Mononuclear cell (primary cell): ENCODE measurements around the gene CD63. TPM values are rescaled to one million over a fixed set of nuclear protein-coding genes. Genes with fewer than 3 reads are reported as not detected.

ENCODE experiments used
- H3K27me3 ChIP-seq: 2 replicates; pipeline ENCODE4 v1.6.0; 2011; ENCODE audit warnings: low read length, control low read depth; ENCODE audit not compliant: insufficient read depth
- H3K4me1 ChIP-seq: 2 replicates; pipeline ENCODE4 v1.5.1; 2011; ENCODE audit warnings: mild to moderate bottlenecking, low read length, control low read depth; ENCODE audit not compliant: insufficient read depth
- H3K4me3 ChIP-seq: 2 replicates; pipeline ENCODE4 v1.5.1; 2011; ENCODE audit warnings: mild to moderate bottlenecking, low read length, moderate library complexity
- H3K9me3 ChIP-seq: 2 replicates; pipeline ENCODE4 v1.5.1; 2011; ENCODE audit warnings: low read depth, mild to moderate bottlenecking, control low read depth, low read length
- total RNA-seq: library from RNA; depleted of rRNA; stranded (reverse); fragments of >200 nt; gene quantifications from one replicate; pipeline ENCODE4 v1.2.3, GENCODE V29; 2012

CD63 gene
- total RNA-seq, 1 donor, result 184 TPM

- H3K27me3 ChIP-seq, result peaks cover 14% of the 10 kb centered on the region
- H3K4me1 ChIP-seq, result peaks cover 29% of the 10 kb centered on the region
- H3K9me3 ChIP-seq, result no peaks in the 10 kb centered on the region
- H3K4me3 ChIP-seq, result no peak overlapping the region
Measured at GRCh38 chr12:55706568-55707218, 22.1 kb downstream of the CD63 start.

GRCh38 chr12:55705782-55706402 is 22.9 kb downstream of the CD63 start:
- peaks cover 29% of the 10 kb centered on the region for H3K4me1 ChIP-seq
- H3K27me3 ChIP-seq, result peaks cover 14% of the 10 kb centered on the region
- no peak overlapping the region for H3K4me3 ChIP-seq
- H3K9me3 ChIP-seq, result no peaks in the 10 kb centered on the region

GRCh38 chr12:55704824-55705718 is 23.7 kb downstream of the CD63 start:
- Histone ChIP-seq H3K4me1 (peaks cover 32% of the 10 kb centered on the region), H3K27me3 (peaks cover 14% of the 10 kb centered on the region), H3K9me3 (no peaks in the 10 kb centered on the region), H3K4me3 (no peak overlapping the region)

- peaks cover 8% of the 10 kb centered on the region for H3K27me3 ChIP-seq
- H3K4me3 ChIP-seq, result no peak overlapping the region
- H3K9me3 ChIP-seq, result no peaks in the 10 kb centered on the region
- peaks cover 27% of the 10 kb centered on the region for H3K4me1 ChIP-seq
Measured at GRCh38 chr12:55703901-55704761, 24.7 kb downstream of the CD63 start.

- H3K4me1 ChIP-seq, result peaks cover 19% of the 10 kb centered on the region
- no peak overlapping the region for H3K4me3 ChIP-seq
- peaks cover 4% of the 10 kb centered on the region for H3K27me3 ChIP-seq
- H3K9me3 ChIP-seq, result no peaks in the 10 kb centered on the region
Measured at GRCh38 chr12:55703288-55703687, 25.5 kb downstream of the CD63 start.

- Histone ChIP-seq H3K4me3 (no peak overlapping the region), H3K27me3 (peaks cover 4% of the 10 kb centered on the region), H3K9me3 (no peaks in the 10 kb centered on the region), H3K4me1 (peaks cover 16% of the 10 kb centered on the region)
Measured at GRCh38 chr12:55702861-55703260, 25.9 kb downstream of the CD63 start.

- Histone ChIP-seq H3K27me3 (no peaks in the 10 kb centered on the region), H3K9me3 (no peaks in the 10 kb centered on the region), H3K4me3 (no peak overlapping the region), H3K4me1 (peaks cover 3% of the 10 kb centered on the region)
Measured at GRCh38 chr12:55700255-55701018, 28.4 kb downstream of the CD63 start.

GRCh38 chr12:55699471-55700055 is 29.2 kb downstream of the CD63 start:
- Histone ChIP-seq H3K9me3 (no peaks in the 10 kb centered on the region), H3K27me3 (no peaks in the 10 kb centered on the region), H3K4me1 (peaks cover 3% of the 10 kb centered on the region), H3K4me3 (no peak overlapping the region)

GRCh38 chr12:55698965-55699364 is 29.8 kb downstream of the CD63 start:
- no peak overlapping the region for H3K4me3 ChIP-seq
- H3K9me3 ChIP-seq, result no peaks in the 10 kb centered on the region
- H3K4me1 ChIP-seq, result peaks cover 3% of the 10 kb centered on the region
- H3K27me3 ChIP-seq, result no peaks in the 10 kb centered on the region

- H3K27me3 ChIP-seq, result no peaks in the 10 kb centered on the region
- no peaks in the 10 kb centered on the region for H3K9me3 ChIP-seq
- no peak overlapping the region for H3K4me3 ChIP-seq
- H3K4me1 ChIP-seq, result peaks cover 3% of the 10 kb centered on the region
Measured at GRCh38 chr12:55698241-55698955, 30.4 kb downstream of the CD63 start.

- no peaks in the 10 kb centered on the region for H3K27me3 ChIP-seq
- H3K9me3 ChIP-seq, result no peaks in the 10 kb centered on the region
- peaks cover 3% of the 10 kb centered on the region for H3K4me1 ChIP-seq
- H3K4me3 ChIP-seq, result no peak overlapping the region
Measured at GRCh38 chr12:55697686-55698085, 31.1 kb downstream of the CD63 start.

GRCh38 chr12:55696796-55697462 is 31.9 kb downstream of the CD63 start:
- no peaks in the 10 kb centered on the region for H3K27me3 ChIP-seq

GRCh38 chr12:55696141-55696540 is 32.7 kb downstream of the CD63 start:
- H3K4me1 ChIP-seq, result peaks cover 3% of the 10 kb centered on the region
- no peaks in the 10 kb centered on the region for H3K9me3 ChIP-seq
- no peaks in the 10 kb centered on the region for H3K27me3 ChIP-seq
- no peak overlapping the region for H3K4me3 ChIP-seq

More at GRCh38 chr12:55696796-55697462, 31.9 kb downstream of the CD63 start:
- H3K4me1 ChIP-seq, result peaks cover 3% of the 10 kb centered on the region
- H3K4me3 ChIP-seq, result no peak overlapping the region
- no peaks in the 10 kb centered on the region for H3K9me3 ChIP-seq
